OCI-LY7 (cell line): ENCODE measurements around the gene IL1RAPL2.

Source experiments
- EZH2phosphoT487 ChIP-seq: fragments of 200-600 bp; sonication (generic); IDR thresholded peaks from 2 replicates; pipeline ENCODE4 v1.6.1; 2018; ENCODE audit warnings: low read depth, borderline replicate concordance, mild to moderate bottlenecking, mixed run types, antibody characterized with exemption, low read length, moderate library complexity, mixed read lengths
- TF ChIP-seq, protein P1 (sequence below): fragments of 200-600 bp; sonication (generic); conservative IDR thresholded peaks from 2 replicates; pipeline ENCODE4 v1.5.1; 2014; ENCODE audit warnings: mild to moderate bottlenecking, antibody characterized with exemption, low read length, moderate library complexity, mixed read lengths

DNA sequence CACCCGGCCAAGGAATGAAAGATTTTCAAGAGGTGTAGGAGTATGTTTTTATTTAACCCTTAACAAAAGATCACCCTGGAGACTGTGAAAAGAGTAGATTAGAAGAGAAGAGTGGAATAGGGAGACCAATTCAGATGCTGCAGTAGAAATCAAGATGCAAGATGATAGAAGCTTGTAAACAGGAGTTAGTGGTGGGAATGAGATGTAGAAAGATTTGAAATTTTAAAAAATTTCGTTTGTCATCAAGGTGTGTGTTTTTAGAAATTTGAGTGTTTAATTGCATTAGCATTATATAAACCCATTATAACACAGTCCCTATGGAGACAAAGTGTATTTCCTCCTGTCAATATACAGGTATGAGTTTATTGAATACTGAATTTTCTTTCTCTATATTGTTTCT lies 42.1 kb upstream of the IL1RAPL2 start:
- TF ChIP-seq, protein P1, sequence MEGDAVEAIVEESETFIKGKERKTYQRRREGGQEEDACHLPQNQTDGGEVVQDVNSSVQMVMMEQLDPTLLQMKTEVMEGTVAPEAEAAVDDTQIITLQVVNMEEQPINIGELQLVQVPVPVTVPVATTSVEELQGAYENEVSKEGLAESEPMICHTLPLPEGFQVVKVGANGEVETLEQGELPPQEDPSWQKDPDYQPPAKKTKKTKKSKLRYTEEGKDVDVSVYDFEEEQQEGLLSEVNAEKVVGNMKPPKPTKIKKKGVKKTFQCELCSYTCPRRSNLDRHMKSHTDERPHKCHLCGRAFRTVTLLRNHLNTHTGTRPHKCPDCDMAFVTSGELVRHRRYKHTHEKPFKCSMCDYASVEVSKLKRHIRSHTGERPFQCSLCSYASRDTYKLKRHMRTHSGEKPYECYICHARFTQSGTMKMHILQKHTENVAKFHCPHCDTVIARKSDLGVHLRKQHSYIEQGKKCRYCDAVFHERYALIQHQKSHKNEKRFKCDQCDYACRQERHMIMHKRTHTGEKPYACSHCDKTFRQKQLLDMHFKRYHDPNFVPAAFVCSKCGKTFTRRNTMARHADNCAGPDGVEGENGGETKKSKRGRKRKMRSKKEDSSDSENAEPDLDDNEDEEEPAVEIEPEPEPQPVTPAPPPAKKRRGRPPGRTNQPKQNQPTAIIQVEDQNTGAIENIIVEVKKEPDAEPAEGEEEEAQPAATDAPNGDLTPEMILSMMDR: no peak
- no peak for TF ChIP-seq EZH2phosphoT487
